ENCODE results near the gene ELL2.

DNA sequence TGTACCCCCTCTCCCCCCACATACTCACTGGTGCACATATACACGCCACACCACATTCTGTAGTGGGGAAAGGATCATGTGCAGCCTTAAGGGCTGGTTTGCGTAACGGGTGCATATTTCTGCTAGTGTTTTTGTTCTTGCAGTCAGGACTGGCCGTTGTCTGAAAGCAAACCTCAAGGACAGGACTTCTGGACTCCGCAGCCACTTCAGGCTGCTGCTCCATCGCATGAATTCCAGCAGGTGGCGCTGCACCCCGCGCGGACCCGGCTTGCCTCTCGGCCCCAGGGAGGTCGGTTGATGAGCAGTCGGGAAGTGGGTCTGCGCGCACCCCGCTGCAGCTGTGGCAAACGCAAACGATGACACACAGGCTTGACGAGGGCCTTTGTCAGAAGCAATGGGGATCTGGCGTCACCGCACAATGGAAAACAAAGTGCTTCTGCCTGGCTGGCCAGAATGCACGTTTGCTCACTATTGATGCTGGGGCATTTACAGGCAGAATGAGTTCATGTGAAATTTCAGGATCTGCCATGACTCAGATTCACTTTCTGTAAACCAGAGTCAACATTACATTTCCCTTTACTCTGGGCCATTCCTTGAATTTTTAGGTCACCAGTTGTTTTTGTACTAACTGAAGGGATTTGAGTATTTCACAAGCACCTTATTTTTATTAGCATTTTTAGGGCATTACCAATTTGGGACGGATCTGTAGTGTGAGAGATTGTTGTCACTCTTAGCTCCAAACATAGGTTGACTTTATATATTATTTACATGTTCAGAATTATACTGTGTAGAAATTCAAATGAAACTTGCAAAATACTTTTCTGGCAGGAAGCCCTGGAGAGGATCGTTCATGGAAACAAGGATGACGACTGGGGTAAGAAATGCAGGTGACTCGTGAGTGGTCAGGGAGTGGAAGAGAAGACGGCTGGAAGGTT is 102.7 kb downstream of the ELL2 start:
- no peak for TF ChIP-seq GATA2 (IDR thresholded peaks at IDR 0.05; ENCODE audit: low read depth, low read length)
- no peak for TF ChIP-seq GATA3 (IDR thresholded peaks at IDR 0.05; ENCODE audit: low read depth, low read length)

Measured in SH-SY5Y (cell line).